ENCODE results near the gene NOTCH2.
"Not testable (repeated sequence)": the region's sequence is repeated elsewhere in the genome, so short reads cannot be mapped to it uniquely, and the experiment has no call there.

Gene NOTCH2

GRCh38 chr1:120069067-120069919 is at the start of gene NOTCH2:
Gene NOTCH2, minus strand, starts transcription at chr1:120069662. Its CDS starts 256 bp downstream, at chr1:120069406.
- not testable (repeated sequence) for DNase-seq (ENCODE audit: low spot score)

GRCh38 chr1:120117371-120118177 is 48.1 kb upstream of the NOTCH2 start:
- not testable (repeated sequence) for DNase-seq (ENCODE audit: low spot score)

- DNase-seq (ENCODE audit: low spot score) = not testable (repeated sequence)
Observed at GRCh38 chr1:120116094-120116493, 46.6 kb upstream of the NOTCH2 start.

GRCh38 chr1:120113134-120113533 is 43.7 kb upstream of the NOTCH2 start:
- DNase-seq (ENCODE audit: low spot score) = not testable (repeated sequence)

GRCh38 chr1:120112212-120112611 is 42.8 kb upstream of the NOTCH2 start:
- not testable (repeated sequence) for DNase-seq (ENCODE audit: low spot score)

GRCh38 chr1:120111771-120112170 is 42.3 kb upstream of the NOTCH2 start:
- not testable (repeated sequence) for DNase-seq (ENCODE audit: low spot score)

- not testable (repeated sequence) for DNase-seq (ENCODE audit: low spot score)
Observed at GRCh38 chr1:120111008-120111407, 41.5 kb upstream of the NOTCH2 start.

GRCh38 chr1:120109656-120110055 is 40.2 kb upstream of the NOTCH2 start:
- DNase-seq (ENCODE audit: low spot score) = not testable (repeated sequence)

GRCh38 chr1:120109180-120109579 is 39.7 kb upstream of the NOTCH2 start:
- not testable (repeated sequence) for DNase-seq (ENCODE audit: low spot score)

- not testable (repeated sequence) for DNase-seq (ENCODE audit: low spot score)
Observed at GRCh38 chr1:120105288-120105687, 35.8 kb upstream of the NOTCH2 start.

GRCh38 chr1:120103768-120104167 is 34.3 kb upstream of the NOTCH2 start:
- DNase-seq (ENCODE audit: low spot score) = not testable (repeated sequence)

GRCh38 chr1:120101593-120101992 is 32.1 kb upstream of the NOTCH2 start:
- not testable (repeated sequence) for DNase-seq (ENCODE audit: low spot score)

GRCh38 chr1:120100590-120100989 is 31.1 kb upstream of the NOTCH2 start:
- not testable (repeated sequence) for DNase-seq (ENCODE audit: low spot score)

- not testable (repeated sequence) for DNase-seq (ENCODE audit: low spot score)
Observed at GRCh38 chr1:120098986-120099759, 29.7 kb upstream of the NOTCH2 start.

GRCh38 chr1:120096981-120097545 is 27.6 kb upstream of the NOTCH2 start:
- not testable (repeated sequence) for DNase-seq (ENCODE audit: low spot score)

- not testable (repeated sequence) for DNase-seq (ENCODE audit: low spot score)
Observed at GRCh38 chr1:120093548-120094181, 24.2 kb upstream of the NOTCH2 start.

- not testable (repeated sequence) for DNase-seq (ENCODE audit: low spot score)
Observed at GRCh38 chr1:120092232-120093218, 23.1 kb upstream of the NOTCH2 start.

- DNase-seq (ENCODE audit: low spot score) = not testable (repeated sequence)
Observed at GRCh38 chr1:120090830-120091229, 21.4 kb upstream of the NOTCH2 start.

GRCh38 chr1:120087959-120088358 is 18.5 kb upstream of the NOTCH2 start:
- DNase-seq (ENCODE audit: low spot score) = not testable (repeated sequence)

GRCh38 chr1:120069920-120070214 is 405 bp upstream of the NOTCH2 start:
- not testable (repeated sequence) for DNase-seq (ENCODE audit: low spot score)
